Measurements from ENCODE around the gene FADS2.

DNA sequence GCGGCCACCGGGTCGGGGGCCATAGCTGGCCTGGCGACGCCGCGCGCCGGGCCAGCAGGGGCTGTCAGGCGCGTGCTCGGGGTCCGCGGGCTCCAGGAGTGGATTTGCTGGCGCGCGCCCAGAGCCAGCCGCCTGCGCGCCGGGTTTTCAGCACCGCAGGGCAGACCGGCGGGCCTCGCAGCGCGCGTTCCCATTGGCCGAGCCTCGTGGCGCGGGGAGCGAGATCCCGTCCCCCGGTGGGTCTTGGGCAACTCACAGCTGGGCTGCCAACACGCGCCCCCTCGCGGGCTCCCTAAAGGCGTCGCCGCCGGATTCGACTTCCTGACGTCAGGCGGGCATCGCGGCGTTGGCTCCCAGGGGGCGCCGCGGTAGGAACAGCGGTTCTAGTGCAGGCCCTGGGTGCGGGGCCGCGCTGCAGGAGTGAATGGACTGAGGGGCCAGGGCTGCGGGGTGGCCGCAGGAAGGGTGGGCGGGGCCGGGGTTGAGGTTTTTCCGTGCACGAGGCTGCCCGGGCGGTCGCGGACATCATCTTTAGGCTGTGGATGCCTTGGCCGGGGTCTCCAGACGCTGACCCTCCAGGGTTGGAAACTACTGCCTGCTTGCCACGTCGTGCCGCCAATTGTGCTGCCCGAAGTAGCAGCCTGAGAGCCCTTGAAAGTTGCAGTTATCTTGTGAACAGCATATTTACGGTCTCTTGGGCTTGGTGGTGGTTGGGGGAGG, 11.2 kb upstream of the FADS2 start, which contains the start of gene FADS1:
- TF ChIP-seq EZH2phosphoT487 (IDR thresholded peaks at IDR 0.05; ENCODE audit: insufficient read depth, low read depth) = no peak
- TF ChIP-seq EZH2 (IDR thresholded peaks at IDR 0.05; ENCODE audit: insufficient read depth, poor library complexity, severe bottlenecking) = no peak

Measured in GM23248 (cell line).